ENCODE data around the gene NEGR1. TPM values are rescaled to one million over a fixed set of nuclear protein-coding genes. Genes with fewer than 3 reads are reported as not detected.

NEGR1 gene
- polyA plus RNA-seq, 4 donors: 0.27 to 5.4 (median 1.7) TPM; not detected in 1

DNA sequence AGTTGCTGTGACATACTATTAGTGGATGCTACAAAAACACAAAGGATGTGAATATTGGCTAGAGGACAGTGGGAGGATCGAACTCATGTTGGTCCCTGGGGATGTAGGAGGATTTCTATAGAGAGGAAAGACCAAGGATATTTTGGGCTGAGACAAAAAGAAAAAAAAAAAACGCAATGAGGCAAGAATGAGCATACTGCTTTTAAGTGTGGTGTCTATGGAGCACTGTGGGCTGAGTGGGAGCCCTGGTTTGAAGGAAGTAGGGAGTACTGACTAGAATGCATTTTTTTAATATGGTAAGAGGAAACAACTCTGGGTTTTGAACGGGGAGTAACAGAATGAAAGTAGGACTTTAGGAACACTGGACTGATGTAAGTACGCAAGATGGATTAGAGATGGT, 450.7 kb downstream of the NEGR1 start:
- no peaks in the 10 kb centered on the region for H3K4me1 ChIP-seq (ENCODE audit: control insufficient read depth in 3 of 3, insufficient read depth in 2 of 3, low read depth in 1 of 3, low read length in 2 of 3)
- 77 to 85% (median 79%) methylated on average over 4 of the region's 4 CpGs for WGBS, 3 donors

DNA sequence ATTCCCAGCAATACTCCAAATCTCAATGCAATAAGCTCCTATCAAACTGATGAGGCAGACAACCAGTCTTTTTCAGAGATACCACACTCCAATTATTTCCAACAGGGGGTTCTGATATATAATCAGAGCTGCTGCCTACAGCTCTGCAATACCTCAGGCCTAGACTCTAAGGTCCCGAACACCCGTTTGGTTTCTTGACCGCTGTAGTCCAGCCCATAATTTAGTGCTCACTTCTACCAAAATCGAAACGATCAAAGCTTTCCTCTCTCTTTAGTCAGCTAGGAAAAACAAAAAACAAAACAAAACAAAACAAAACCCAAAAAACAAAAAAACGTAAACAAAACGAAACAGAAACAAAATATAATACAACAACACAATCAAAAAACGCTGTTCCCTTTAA, 453.0 kb downstream of the NEGR1 start:
- FAIRE-seq (no peak), DNase-seq (no peak)

More for the DNA sequence above, 450.7 kb downstream of the NEGR1 start:
- H3K27me3 ChIP-seq (ENCODE audit: control insufficient read depth in 3 of 3, insufficient read depth in 3 of 3, low read length in 3 of 3): no peaks in the 10 kb centered on the region
- no peak overlapping the region for H3K4me3 ChIP-seq (ENCODE audit: low read depth in 1 of 3, low read length in 3 of 3)
- no peak for FAIRE-seq
- no peaks in the 10 kb centered on the region for H3K36me3 ChIP-seq (ENCODE audit: control insufficient read depth in 3 of 3, insufficient read depth in 2 of 3, low read depth in 1 of 3, low read length in 3 of 3)
- H3K27ac ChIP-seq (ENCODE audit: low read depth in 1 of 3, low read length in 2 of 3): no peak overlapping the region
- DNase-seq: no peak
- H3K9me3 ChIP-seq (ENCODE audit: control insufficient read depth in 2 of 2, insufficient read depth in 1 of 2, low read depth in 1 of 2, low read length in 1 of 2): no peaks in the 10 kb centered on the region

DNA sequence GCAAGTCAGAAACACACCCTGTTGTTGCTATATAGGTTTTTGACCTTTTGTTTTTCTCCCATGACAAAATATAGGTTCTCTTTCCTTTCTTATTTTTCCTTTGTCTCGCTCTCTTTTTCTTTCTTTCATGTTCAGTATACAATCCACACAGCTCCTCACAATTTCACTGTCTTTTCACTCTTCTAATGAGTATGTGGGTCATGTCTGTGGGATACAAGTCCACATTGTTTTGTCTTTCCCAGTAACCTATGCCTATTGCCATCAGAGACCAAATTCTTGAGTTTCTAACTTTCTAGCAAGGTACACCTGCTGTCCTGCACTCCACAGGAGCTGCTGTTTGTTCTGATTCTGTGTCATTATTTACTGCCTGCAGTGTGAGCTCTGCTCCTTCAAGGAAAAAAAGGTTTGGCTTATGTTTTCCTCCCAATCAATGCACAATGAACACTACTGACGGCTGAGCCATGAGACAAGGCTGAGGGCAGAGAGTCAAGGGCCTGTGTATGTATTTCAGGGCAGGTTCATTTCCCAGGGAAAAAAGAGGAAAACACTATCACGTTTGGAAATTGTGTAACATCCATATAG, 453.8 kb downstream of the NEGR1 start:
- 35 to 55% (median 45%) methylated on average over 3 of the region's 3 CpGs for WGBS, 3 donors
- Histone ChIP-seq H3K4me1 (ENCODE audit: control insufficient read depth in 3 of 3, insufficient read depth in 2 of 3, low read depth in 1 of 3, low read length in 2 of 3) (peaks cover 0 to 5% (median 0%) of the 10 kb centered on the region in 3 donors), H3K9me3 (ENCODE audit: control insufficient read depth in 2 of 2, insufficient read depth in 1 of 2, low read depth in 1 of 2, low read length in 1 of 2) (no peaks in the 10 kb centered on the region), H3K36me3 (ENCODE audit: control insufficient read depth in 3 of 3, insufficient read depth in 2 of 3, low read depth in 1 of 3, low read length in 3 of 3) (no peaks in the 10 kb centered on the region), H3K27me3 (ENCODE audit: control insufficient read depth in 3 of 3, insufficient read depth in 3 of 3, low read length in 3 of 3) (no peaks in the 10 kb centered on the region), H3K27ac (ENCODE audit: low read depth in 1 of 3, low read length in 2 of 3) (no peak overlapping the region), H3K4me3 (ENCODE audit: low read depth in 1 of 3, low read length in 3 of 3) (no peak overlapping the region)
- DNase-seq (peak in 1 of 2 donors; percentile 10), FAIRE-seq (no peak)

More for the DNA sequence above, 453.0 kb downstream of the NEGR1 start:
- 83 to 87% (median 86%) methylated on average over 8 of the region's 8 CpGs for WGBS, 3 donors
- Histone ChIP-seq H3K4me1 (ENCODE audit: control insufficient read depth in 3 of 3, insufficient read depth in 2 of 3, low read depth in 1 of 3, low read length in 2 of 3) (no peaks in the 10 kb centered on the region), H3K4me3 (ENCODE audit: low read depth in 1 of 3, low read length in 3 of 3) (no peak overlapping the region), H3K9me3 (ENCODE audit: control insufficient read depth in 2 of 2, insufficient read depth in 1 of 2, low read depth in 1 of 2, low read length in 1 of 2) (no peaks in the 10 kb centered on the region), H3K27me3 (ENCODE audit: control insufficient read depth in 3 of 3, insufficient read depth in 3 of 3, low read length in 3 of 3) (no peaks in the 10 kb centered on the region), H3K36me3 (ENCODE audit: control insufficient read depth in 3 of 3, insufficient read depth in 2 of 3, low read depth in 1 of 3, low read length in 3 of 3) (no peaks in the 10 kb centered on the region), H3K27ac (ENCODE audit: low read depth in 1 of 3, low read length in 2 of 3) (no peak overlapping the region)

DNA sequence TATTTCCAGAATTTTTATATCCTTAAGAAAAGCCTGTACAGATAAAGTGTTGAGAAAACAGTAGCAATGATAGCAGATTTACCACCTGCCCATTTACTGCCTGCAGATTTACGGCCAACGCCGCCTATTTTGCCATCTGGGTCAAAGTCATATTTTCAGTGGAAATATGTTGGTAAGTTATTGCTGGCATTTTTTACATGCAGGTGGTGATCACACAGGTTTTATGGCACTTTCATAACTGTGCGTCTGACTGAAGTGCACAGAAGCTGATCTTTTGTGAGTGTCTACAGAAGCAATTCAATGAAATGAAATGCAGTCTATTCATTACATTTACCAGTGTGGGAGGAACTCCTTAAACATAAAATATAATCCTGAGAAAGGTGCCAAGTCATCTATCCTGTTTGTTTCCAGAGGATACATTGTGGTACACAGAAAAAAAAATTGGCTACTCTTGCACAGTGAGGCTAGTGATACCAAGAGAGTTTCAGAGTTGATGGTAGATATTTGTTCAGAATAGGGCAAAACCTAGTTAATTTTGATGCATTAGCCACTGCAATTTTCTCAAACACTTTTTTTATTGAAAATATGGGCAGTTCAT, 458.5 kb downstream of the NEGR1 start:
- H3K36me3 ChIP-seq (ENCODE audit: control insufficient read depth in 3 of 3, insufficient read depth in 2 of 3, low read depth in 1 of 3, low read length in 3 of 3): no peaks in the 10 kb centered on the region
- no peaks in the 10 kb centered on the region for H3K27me3 ChIP-seq (ENCODE audit: control insufficient read depth in 3 of 3, insufficient read depth in 3 of 3, low read length in 3 of 3)
- H3K4me1 ChIP-seq (ENCODE audit: control insufficient read depth in 3 of 3, insufficient read depth in 2 of 3, low read depth in 1 of 3, low read length in 2 of 3): peaks cover 0 to 5% (median 0%) of the 10 kb centered on the region in 3 donors
- H3K27ac ChIP-seq (ENCODE audit: low read depth in 1 of 3, low read length in 2 of 3): no peak overlapping the region
- WGBS, 3 donors: 20 to 71% (median 35%) methylated on average over 4 of the region's 4 CpGs
- DNase-seq (peak; percentile 12 to 50), FAIRE-seq (no peak)
- H3K9me3 ChIP-seq (ENCODE audit: control insufficient read depth in 2 of 2, insufficient read depth in 1 of 2, low read depth in 1 of 2, low read length in 1 of 2): no peaks in the 10 kb centered on the region
- H3K4me3 ChIP-seq (ENCODE audit: low read depth in 1 of 3, low read length in 3 of 3): no peak overlapping the region

DNA sequence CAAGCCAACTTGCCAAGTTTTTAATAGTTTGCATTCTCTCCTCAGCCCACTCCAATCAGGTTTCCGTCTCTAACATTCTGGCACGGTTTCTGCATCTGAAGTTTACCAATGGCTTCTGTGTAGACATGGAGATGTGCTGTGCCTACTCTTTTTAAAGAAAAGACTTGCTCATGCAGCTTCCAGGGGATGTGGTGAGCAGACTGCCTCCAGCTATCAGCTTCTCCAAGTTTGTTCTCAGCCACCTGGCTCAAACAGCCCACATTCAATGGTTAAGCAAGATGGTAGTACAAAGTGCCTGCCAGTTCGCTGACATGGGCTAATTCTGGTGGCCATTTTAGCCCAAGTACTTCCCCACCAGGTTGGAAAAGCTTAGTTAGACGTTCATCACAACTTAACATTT, 465.3 kb downstream of the NEGR1 start:
- Histone ChIP-seq H3K4me3 (ENCODE audit: low read depth in 1 of 3, low read length in 3 of 3) (no peak overlapping the region), H3K36me3 (ENCODE audit: control insufficient read depth in 3 of 3, insufficient read depth in 2 of 3, low read depth in 1 of 3, low read length in 3 of 3) (no peaks in the 10 kb centered on the region), H3K9me3 (ENCODE audit: control insufficient read depth in 2 of 2, insufficient read depth in 1 of 2, low read depth in 1 of 2, low read length in 1 of 2) (no peaks in the 10 kb centered on the region), H3K4me1 (ENCODE audit: control insufficient read depth in 3 of 3, insufficient read depth in 2 of 3, low read depth in 1 of 3, low read length in 2 of 3) (no peaks in the 10 kb centered on the region), H3K27ac (ENCODE audit: low read depth in 1 of 3, low read length in 2 of 3) (no peak overlapping the region), H3K27me3 (ENCODE audit: control insufficient read depth in 3 of 3, insufficient read depth in 3 of 3, low read length in 3 of 3) (no peaks in the 10 kb centered on the region)
- no peak for FAIRE-seq
- WGBS, 3 donors: 68 to 78% (median 71%) methylated on average over 4 of the region's 4 CpGs
- no peak for DNase-seq

DNA sequence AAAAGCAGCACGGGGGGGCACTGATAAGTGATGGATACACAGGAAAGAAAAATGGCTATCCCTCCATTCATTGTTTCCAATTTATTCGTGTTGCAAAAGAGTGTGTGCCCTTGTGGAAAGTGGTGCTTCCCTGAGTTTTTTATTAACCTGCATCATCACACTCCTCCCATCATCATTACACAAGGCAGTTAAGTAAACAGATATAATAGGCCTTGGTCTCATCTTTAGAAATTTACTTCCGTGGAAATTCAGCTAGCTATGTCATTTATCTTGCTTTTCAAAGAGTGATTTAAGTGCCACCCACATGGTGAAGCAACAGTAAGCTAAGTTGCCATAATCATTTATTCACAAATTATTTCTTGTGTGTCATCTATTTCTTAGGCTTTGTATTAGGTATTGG, 473.3 kb downstream of the NEGR1 start:
- no peaks in the 10 kb centered on the region for H3K36me3 ChIP-seq (ENCODE audit: control insufficient read depth in 3 of 3, insufficient read depth in 2 of 3, low read depth in 1 of 3, low read length in 3 of 3)
- WGBS, 3 donors: 49 to 54% (median 52%) methylated on average over 3 of the region's 3 CpGs
- no peaks in the 10 kb centered on the region for H3K9me3 ChIP-seq (ENCODE audit: control insufficient read depth in 2 of 2, insufficient read depth in 1 of 2, low read depth in 1 of 2, low read length in 1 of 2)
- H3K4me1 ChIP-seq (ENCODE audit: control insufficient read depth in 3 of 3, insufficient read depth in 2 of 3, low read depth in 1 of 3, low read length in 2 of 3): no peaks in the 10 kb centered on the region
- H3K27ac ChIP-seq (ENCODE audit: low read depth in 1 of 3, low read length in 2 of 3): no peak overlapping the region
- H3K4me3 ChIP-seq (ENCODE audit: low read depth in 1 of 3, low read length in 3 of 3): no peak overlapping the region
- FAIRE-seq (no peak), DNase-seq (no peak)
- H3K27me3 ChIP-seq (ENCODE audit: control insufficient read depth in 3 of 3, insufficient read depth in 3 of 3, low read length in 3 of 3): no peaks in the 10 kb centered on the region

DNA sequence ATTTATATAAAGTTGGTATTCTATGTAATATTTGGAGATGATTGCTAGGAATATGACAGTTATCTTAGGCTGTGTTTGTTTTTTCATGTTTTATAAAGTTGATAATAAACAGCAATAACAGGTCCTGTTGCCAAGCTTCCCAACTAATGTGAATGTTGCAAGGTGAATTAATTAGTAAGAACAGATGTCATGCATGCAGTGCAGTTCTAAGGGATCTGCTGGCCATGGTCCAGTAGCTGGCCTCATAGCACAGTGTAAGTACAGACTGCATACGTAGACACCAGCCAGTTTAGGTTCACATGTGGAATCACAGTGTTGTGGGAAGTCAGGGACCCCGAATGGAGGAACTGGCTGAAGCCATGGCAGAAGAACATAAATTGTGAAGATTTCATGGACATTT, 478.2 kb downstream of the NEGR1 start:
- 81 to 82% (median 82%) methylated on average over 2 of the region's 2 CpGs for WGBS, 3 donors
- Histone ChIP-seq H3K4me3 (ENCODE audit: low read depth in 1 of 3, low read length in 3 of 3) (no peak overlapping the region), H3K9me3 (ENCODE audit: control insufficient read depth in 2 of 2, insufficient read depth in 1 of 2, low read depth in 1 of 2, low read length in 1 of 2) (no peaks in the 10 kb centered on the region), H3K27me3 (ENCODE audit: control insufficient read depth in 3 of 3, insufficient read depth in 3 of 3, low read length in 3 of 3) (no peaks in the 10 kb centered on the region), H3K4me1 (ENCODE audit: control insufficient read depth in 3 of 3, insufficient read depth in 2 of 3, low read depth in 1 of 3, low read length in 2 of 3) (no peaks in the 10 kb centered on the region), H3K36me3 (ENCODE audit: control insufficient read depth in 3 of 3, insufficient read depth in 2 of 3, low read depth in 1 of 3, low read length in 3 of 3) (no peaks in the 10 kb centered on the region), H3K27ac (ENCODE audit: low read depth in 1 of 3, low read length in 2 of 3) (no peak overlapping the region)
- FAIRE-seq (no peak), DNase-seq (no peak)

DNA sequence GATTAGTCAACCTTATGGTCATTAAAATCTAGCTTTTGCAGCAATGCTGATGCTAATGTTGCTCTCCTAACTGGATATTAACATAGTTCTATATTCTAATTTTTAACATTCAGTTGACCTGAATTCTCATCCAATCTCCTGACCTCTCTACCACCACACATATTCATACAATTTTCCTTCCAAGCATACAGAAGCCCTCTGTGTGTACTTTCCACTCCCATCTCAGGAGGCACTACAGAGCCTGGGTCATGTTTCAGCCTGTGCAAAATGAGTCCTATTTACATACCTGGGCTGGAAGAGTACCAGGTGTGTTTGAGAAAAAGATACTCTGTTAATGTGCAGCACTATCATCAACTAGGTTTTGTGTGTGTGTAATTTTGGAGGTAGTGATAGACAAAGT, 486.3 kb downstream of the NEGR1 start:
- no peaks in the 10 kb centered on the region for H3K27me3 ChIP-seq (ENCODE audit: control insufficient read depth in 3 of 3, insufficient read depth in 3 of 3, low read length in 3 of 3)
- no peak overlapping the region for H3K27ac ChIP-seq (ENCODE audit: low read depth in 1 of 3, low read length in 2 of 3)
- no peak overlapping the region for H3K4me3 ChIP-seq (ENCODE audit: low read depth in 1 of 3, low read length in 3 of 3)
- H3K36me3 ChIP-seq (ENCODE audit: control insufficient read depth in 3 of 3, insufficient read depth in 2 of 3, low read depth in 1 of 3, low read length in 3 of 3): no peaks in the 10 kb centered on the region
- no peaks in the 10 kb centered on the region for H3K9me3 ChIP-seq (ENCODE audit: control insufficient read depth in 2 of 2, insufficient read depth in 1 of 2, low read depth in 1 of 2, low read length in 1 of 2)
- no peaks in the 10 kb centered on the region for H3K4me1 ChIP-seq (ENCODE audit: control insufficient read depth in 3 of 3, insufficient read depth in 2 of 3, low read depth in 1 of 3, low read length in 2 of 3)
- FAIRE-seq (no peak), DNase-seq (no peak)

DNA sequence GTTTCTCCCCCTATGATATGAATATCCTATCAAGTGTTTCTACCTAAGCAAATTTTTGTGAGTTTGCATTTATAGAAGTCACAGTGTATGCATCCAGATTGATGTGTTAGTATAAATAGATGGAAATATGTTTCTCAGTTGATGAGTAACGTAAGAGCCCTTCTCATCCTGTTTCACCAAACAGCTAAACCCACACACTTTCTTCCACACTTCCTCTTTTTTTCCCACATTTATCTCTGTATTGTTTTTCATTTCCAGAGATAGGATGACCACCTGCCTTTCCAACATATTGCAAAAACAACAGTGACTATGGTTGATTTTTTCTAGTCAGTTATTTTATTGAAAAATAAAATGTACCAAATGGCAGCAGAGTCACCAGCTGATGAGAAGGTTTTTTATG, 490.1 kb downstream of the NEGR1 start:
- DNase-seq (peak in 1 of 2 donors; percentile 2), FAIRE-seq (no peak)
- no peaks in the 10 kb centered on the region for H3K27me3 ChIP-seq (ENCODE audit: control insufficient read depth in 3 of 3, insufficient read depth in 3 of 3, low read length in 3 of 3)
- no peak overlapping the region for H3K4me3 ChIP-seq (ENCODE audit: low read depth in 1 of 3, low read length in 3 of 3)
- no peaks in the 10 kb centered on the region for H3K4me1 ChIP-seq (ENCODE audit: control insufficient read depth in 3 of 3, insufficient read depth in 2 of 3, low read depth in 1 of 3, low read length in 2 of 3)
- H3K27ac ChIP-seq (ENCODE audit: low read depth in 1 of 3, low read length in 2 of 3): no peak overlapping the region
- no peaks in the 10 kb centered on the region for H3K9me3 ChIP-seq (ENCODE audit: control insufficient read depth in 2 of 2, insufficient read depth in 1 of 2, low read depth in 1 of 2, low read length in 1 of 2)
- WGBS, 3 donors: 55 to 72% (median 64%) methylated on average over 1 of the region's 1 CpG
- no peaks in the 10 kb centered on the region for H3K36me3 ChIP-seq (ENCODE audit: control insufficient read depth in 3 of 3, insufficient read depth in 2 of 3, low read depth in 1 of 3, low read length in 3 of 3)

Data from small intestine (tissue), 7 donors.